OCI-M1 (cell line): Measurements from ENCODE around the gene EXOC3.

Experiments
- DNase-seq: peaks from one replicate; lab custom pipeline; 2025; lab: John Stamatoyannopoulos, UW

Gene EXOC3

GRCh38 chr5:439636-440035 lies 3.3 kb upstream of the EXOC3 start:
- DNase-seq, result no peak

DNA sequence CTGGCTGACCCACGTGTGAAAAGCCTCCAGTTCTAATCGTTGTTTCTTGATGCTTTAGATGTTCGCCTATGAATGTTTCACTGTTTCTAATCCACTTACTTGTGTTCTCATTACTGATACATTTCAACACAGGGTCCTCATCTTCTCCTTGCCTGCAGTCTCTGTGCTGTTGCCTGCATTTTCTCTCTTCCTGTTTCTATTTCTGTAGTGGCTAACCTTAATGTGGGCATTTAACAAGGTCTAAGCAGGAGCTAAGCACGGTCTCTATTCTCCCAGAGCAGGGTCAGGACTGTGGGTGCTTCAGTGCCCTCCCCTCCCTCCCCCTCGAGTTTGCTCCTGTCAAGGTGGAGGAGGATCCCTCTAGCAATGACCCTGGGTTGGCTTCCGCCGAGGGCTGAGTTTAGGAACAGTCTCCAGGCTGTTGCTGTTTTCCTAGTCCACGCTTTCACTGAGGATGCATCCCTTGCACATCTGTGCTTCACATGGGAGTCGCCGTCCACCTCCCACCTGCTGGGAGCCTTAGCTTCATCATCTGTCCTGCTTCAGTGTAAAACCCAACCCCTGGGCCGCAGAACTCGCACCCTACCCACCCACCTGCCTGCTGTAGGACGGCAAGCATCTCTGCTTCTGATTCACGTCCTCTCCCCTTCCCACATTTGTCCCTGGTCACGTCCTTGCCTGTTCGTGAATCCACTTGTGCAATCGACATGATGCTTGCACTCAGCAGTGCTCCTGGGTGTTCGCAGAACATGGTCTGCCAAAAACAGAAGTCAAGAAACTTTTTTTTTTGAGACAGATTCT lies 2.4 kb upstream of the EXOC3 start:
- DNase-seq, result peak; percentile 14

DNA sequence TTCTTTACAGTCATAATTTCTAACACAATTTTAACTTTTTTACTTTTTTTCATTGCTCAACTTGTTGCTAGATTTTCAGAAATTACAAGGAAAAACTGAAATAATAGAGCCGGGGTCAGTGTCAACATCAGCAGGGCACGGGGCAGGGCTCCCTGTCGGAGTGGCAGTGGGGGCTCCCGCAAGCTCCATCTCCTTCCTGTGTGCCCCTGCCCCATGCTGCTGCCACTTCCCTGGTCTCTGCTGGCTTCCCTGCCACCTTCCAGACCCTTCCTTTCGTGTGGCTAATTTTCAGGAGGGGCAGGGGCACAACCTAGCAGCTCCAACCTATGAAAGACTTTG lies 1.0 kb upstream of the EXOC3 start:
- no peak for DNase-seq

GRCh38 chr5:443239-444151 lies 519 bp downstream of the EXOC3 start:
- peak; percentile 40 for DNase-seq

GRCh38 chr5:444226-444625 lies 1.2 kb downstream of the EXOC3 start:
- no peak for DNase-seq

DNA sequence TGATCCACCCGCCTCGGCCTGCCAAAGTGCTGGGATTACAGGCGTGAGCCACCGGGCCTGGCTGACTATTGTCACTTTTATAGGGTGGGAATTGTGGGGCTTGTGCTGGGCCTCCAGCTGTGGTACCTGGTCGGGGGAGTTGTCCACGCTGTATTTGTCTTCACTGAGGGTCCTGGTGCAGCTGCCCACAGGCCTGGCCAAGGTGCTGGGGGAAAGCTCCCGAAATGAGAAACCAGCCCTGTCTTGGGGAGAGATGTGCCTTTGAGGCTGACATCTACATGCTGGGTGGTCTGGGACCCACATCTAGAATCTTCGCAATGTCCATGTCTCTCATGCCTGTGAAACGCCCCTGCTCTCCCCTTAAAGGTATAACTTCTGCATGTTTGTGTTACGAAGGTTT lies 2.6 kb downstream of the EXOC3 start:
- no peak for DNase-seq

GRCh38 chr5:446066-446882 lies 3.3 kb downstream of the EXOC3 start:
- no peak for DNase-seq

DNA sequence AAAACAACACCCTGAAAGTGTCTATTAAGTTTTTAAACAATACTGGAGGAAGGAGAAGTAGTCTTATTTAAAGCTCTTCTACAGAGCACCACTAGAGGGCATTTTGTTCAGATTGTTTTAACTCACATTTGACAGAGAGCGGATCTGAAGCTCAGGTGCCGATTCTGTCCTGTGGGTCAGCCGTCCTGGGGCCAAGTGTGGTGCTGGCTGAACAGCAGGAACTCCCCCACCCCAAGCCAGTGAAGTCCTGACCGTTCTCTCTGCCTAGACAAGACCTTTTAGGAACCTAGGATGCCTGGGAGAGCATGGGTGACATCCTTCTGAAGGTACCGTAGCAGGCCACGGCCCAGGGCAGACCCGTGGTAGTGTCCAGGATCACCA lies 3.9 kb downstream of the EXOC3 start:
- peak; percentile 52 for DNase-seq

- DNase-seq, result no peak
These were observed 4.5 kb downstream of the EXOC3 start for GRCh38 chr5:447501-447900.

DNA sequence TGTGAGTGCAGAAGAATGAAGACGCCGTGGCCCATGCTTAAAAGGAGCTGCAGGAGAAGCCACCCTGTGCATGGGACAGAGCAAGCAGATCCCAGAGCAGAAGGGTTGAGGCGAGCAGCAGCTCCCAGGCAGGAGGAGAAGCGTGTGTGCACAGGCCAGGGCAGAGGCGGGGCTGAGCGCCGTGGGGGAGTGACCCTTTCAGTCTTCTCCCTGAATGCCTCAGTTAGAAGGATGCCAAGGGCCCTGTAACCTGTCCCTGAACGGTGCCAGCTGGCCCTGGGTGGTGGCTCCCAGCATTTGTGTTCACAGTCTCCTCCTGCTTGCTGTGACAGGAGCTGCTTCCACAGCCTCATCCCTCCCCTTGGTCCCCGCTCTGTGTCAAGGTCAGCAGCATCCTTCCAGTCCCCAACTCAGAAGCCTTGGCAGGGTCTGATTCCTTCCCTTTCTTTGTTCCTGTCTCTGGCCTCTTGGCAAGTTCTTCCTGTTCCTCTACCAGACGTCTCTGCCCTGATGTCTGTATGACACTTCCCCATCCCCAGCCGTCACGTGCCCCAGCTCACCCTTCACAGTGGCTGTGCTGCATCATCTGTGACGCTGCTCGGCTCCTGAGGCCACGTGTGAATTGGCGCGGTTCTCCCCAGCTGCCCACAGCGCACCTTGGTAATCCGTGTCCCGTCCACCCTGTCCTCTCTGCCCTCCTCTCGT lies 5.2 kb downstream of the EXOC3 start:
- DNase-seq, result no peak

DNA sequence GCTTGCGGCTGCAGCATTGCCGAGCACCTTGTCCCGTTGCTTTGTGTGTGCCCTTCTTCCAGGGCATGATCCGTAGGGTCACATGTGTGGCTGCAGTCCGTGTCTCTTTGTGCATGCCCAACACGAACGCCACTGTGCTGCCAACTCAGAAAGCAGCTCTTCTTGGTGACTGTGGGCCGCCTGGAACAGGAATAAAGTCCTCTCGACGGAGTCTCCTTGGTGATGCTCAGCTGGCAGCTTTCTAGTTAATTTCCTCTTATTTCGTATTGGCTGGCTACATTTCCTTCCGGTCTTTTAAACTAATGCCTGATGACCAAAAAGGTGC lies 5.8 kb downstream of the EXOC3 start:
- DNase-seq, result no peak

DNA sequence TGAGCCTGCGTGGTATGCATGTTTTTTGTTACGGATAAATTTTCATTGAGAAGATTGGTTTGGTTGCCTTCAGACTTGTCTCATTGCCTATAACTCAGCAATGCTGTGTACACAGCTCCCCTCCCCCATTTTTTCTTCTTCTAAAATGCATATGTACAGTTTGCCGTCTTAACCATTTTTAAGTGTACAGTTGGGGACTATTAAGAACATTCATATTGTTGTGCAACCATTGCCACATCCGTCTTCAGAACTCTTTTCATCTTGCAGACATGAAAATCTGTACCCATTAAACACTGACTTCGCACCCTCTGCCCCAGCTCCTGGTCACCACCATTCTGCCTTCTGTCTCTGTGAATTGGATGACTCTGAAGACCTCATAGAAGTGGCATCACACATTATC lies 6.2 kb downstream of the EXOC3 start:
- no peak for DNase-seq

- no peak for DNase-seq
These were observed 8.8 kb downstream of the EXOC3 start for GRCh38 chr5:451587-452458.

GRCh38 chr5:452978-453710 lies 10.2 kb downstream of the EXOC3 start:
- no peak for DNase-seq

- no peak for DNase-seq
These were observed 10.9 kb downstream of the EXOC3 start for GRCh38 chr5:453725-454481.

DNA sequence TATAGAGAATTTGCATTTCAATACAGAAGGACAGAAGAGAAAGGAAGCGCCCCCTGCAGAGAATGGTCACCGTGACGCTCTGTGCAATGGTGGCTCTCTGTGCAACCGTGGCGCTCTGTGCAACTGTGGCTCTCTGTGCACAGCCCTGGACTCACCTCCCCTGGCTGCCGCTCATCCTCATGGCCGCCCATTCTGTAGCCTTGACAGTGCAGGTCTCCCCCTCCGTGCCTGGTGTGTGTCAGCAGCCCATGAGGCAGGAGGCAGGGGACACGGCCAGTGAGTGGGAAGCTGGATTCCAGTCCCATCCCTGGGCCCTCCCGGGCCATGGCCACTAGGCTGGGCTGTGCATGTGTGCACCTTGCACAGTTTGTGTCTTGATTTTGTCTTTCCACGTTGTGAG lies 12.0 kb downstream of the EXOC3 start:
- DNase-seq, result no peak

GRCh38 chr5:455806-456205 lies 12.8 kb downstream of the EXOC3 start:
- no peak for DNase-seq

GRCh38 chr5:456351-457194 lies 13.6 kb downstream of the EXOC3 start:
- DNase-seq, result no peak
